ENCODE data around the gene SAP25. TPM values are rescaled to one million over a fixed set of nuclear protein-coding genes. Genes with fewer than 3 reads are reported as not detected.

SAP25 gene
- total and polyA plus RNA-seq, 2 donors (not counting 1 experiment from before 2014, with no cell fraction given), result 51.7 to 71.9 TPM

DNA sequence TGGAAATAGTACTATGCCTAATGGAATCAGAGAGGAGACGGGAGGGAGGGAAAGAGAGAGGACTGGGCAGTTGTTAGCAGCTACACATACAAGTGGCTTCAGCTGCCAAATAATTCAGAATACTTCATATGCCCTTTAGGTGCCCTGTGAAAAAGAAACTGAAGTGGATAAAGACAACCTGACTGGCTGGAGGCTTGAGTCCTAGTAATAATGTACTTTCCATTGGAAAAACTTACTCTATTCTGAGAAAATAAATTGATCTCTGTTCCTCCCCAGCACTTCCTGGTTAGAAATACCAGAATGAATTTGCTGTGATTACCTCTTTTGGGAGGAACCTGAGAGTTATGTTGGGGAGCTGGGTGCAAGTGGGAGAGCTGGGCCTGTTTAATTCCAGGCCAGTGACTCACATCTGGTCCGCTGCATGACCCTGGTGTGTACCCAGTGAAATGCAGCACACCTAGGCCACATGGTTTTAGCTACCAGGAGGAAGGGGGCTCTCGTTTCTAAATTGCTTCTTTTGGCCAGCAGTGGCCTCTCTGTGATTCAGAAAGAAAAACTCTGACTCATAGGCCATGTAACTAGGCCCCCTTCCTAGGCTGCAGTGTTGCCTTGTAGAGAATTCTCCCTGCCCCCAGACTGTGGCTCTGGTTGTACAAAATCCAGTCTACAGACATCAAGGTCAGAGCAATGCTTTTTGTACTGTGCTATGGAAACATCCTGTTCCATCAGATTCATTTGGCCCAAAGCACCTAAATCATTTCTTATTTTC lies 28.2 kb downstream of the SAP25 start:
- Mint-ChIP-seq H3K27ac (peak overlapping the region; percentile 43), H3K4me3 (peak overlapping the region; percentile 35), H3K27me3 (no peaks in the 10 kb centered on the region), H3K9me3 (ENCODE audit: insufficient read depth) (no peaks in the 10 kb centered on the region), H3K4me1 (peaks cover 72% of the 10 kb centered on the region)
- Histone ChIP-seq H3K27me3 (replicated peaks in 1 of 4; ENCODE audit: control extremely low read depth in 1 of 4, control insufficient read depth in 3 of 4, insufficient read depth in 4 of 4, low read length in 3 of 4) (no peaks in the 10 kb centered on the region), H4K20me1 (ENCODE audit: control insufficient read depth, insufficient read depth, low read length, poor library complexity, severe bottlenecking) (no peaks in the 10 kb centered on the region), H2AFZ (ENCODE audit: insufficient read depth, low read depth, low read length, poor library complexity, severe bottlenecking) (peak overlapping the region; percentile 30), H3K4me3 (ENCODE audit: control extremely low read depth in 1 of 5, extremely low read depth in 1 of 5, insufficient read depth in 1 of 5, low read depth in 2 of 5, low read length in 4 of 5) (no peak overlapping the region), H3K79me2 (ENCODE audit: control insufficient read depth, insufficient read depth, low read length) (peaks cover 42% of the 10 kb centered on the region), H3K4me1 (ENCODE audit: control insufficient read depth in 2 of 2, insufficient read depth in 2 of 2, low read length in 2 of 2) (peaks cover 36 to 57% of the 10 kb centered on the region in 2 donors), H3K27ac (ENCODE audit: low read length in 2 of 2) (peak overlapping the region in 1 of 2 donors; percentile 12), H3K9me3 (ENCODE audit: control extremely low read depth in 1 of 3, control insufficient read depth in 2 of 3, insufficient read depth in 1 of 3, low read length in 2 of 3) (peaks cover 0 to 3% (median 0%) of the 10 kb centered on the region in 3 donors), H3K36me3 (replicated peaks in 1 of 2; ENCODE audit: control extremely low read depth in 1 of 2, control insufficient read depth in 1 of 2, extremely low read depth in 1 of 2, insufficient read depth in 2 of 2, low read length in 1 of 2) (no peaks in the 10 kb centered on the region), H3K4me2 (replicated peaks; ENCODE audit: low read depth, low read length, poor library complexity, severe bottlenecking) (peak overlapping the region; percentile 38), H3K9ac (ENCODE audit: low read length) (peak overlapping the region; percentile 14)
- peak; percentile 31 for ATAC-seq (ENCODE audit: low read depth)
- intact Hi-C loops (cut with micrococcal nuclease), result no loop called here
- ChIA-PET POLR2A (interaction anchor here (0.6 kb wide), 1 partner anchor 314 kb away, joined by 9 read pairs; no protein-coding TSS in a partner anchor), CTCF (interaction anchor here (0.9 to 6.5 kb wide), 5 partner anchors 10 to 146 kb away, joined by 3 to 67 read pairs (median 4); no protein-coding TSS in a partner anchor)
- no peak for TF ChIP-seq EZH2 (IDR thresholded peaks at IDR 0.05; ENCODE audit: borderline replicate concordance, insufficient read depth, low read depth, low read length, poor library complexity, severe bottlenecking)
- TF ChIP-seq, protein P1, sequence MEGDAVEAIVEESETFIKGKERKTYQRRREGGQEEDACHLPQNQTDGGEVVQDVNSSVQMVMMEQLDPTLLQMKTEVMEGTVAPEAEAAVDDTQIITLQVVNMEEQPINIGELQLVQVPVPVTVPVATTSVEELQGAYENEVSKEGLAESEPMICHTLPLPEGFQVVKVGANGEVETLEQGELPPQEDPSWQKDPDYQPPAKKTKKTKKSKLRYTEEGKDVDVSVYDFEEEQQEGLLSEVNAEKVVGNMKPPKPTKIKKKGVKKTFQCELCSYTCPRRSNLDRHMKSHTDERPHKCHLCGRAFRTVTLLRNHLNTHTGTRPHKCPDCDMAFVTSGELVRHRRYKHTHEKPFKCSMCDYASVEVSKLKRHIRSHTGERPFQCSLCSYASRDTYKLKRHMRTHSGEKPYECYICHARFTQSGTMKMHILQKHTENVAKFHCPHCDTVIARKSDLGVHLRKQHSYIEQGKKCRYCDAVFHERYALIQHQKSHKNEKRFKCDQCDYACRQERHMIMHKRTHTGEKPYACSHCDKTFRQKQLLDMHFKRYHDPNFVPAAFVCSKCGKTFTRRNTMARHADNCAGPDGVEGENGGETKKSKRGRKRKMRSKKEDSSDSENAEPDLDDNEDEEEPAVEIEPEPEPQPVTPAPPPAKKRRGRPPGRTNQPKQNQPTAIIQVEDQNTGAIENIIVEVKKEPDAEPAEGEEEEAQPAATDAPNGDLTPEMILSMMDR (IDR thresholded peaks at IDR 0.05), result no peak
- DNase-seq, result no peak
- WGBS (ENCODE audit: insufficient coverage), result 70% methylated on average over 2 of the region's 3 CpGs

DNA sequence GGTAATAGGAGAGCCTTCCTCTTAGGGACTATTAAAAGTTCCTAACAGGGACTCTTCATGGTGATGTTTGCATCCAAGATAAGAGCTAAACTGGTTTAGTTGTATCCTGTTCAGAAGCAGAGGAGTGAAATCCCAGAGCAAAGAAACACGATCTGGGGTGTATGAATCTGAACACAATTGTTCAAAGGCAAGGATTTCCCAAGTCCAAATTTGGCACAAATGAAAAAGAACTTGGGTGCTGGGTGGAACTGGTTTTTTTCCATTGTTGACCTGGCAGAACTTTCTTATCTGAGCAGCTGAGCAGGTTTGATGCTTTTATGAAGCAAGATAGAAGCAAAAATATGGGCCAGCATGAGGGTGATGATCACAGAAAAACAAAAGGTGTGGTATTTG lies 28.7 kb downstream of the SAP25 start:
- peak overlapping the region; percentile 38 for H3K4me2 ChIP-seq (replicated peaks; ENCODE audit: low read depth, low read length, poor library complexity, severe bottlenecking)
- H3K27me3 ChIP-seq (replicated peaks in 1 of 4; ENCODE audit: control extremely low read depth in 1 of 4, control insufficient read depth in 3 of 4, insufficient read depth in 4 of 4, low read length in 3 of 4), result no peaks in the 10 kb centered on the region
- Mint-ChIP-seq H3K27ac (peak overlapping the region; percentile 43), H3K9me3 (ENCODE audit: insufficient read depth) (no peaks in the 10 kb centered on the region), H3K4me1 (peaks cover 69% of the 10 kb centered on the region), H3K27me3 (no peaks in the 10 kb centered on the region), H3K4me3 (peak overlapping the region; percentile 35)
- H3K4me3 ChIP-seq (ENCODE audit: control extremely low read depth in 1 of 5, extremely low read depth in 1 of 5, insufficient read depth in 1 of 5, low read depth in 2 of 5, low read length in 4 of 5), result no peak overlapping the region
- H2AFZ ChIP-seq (ENCODE audit: insufficient read depth, low read depth, low read length, poor library complexity, severe bottlenecking), result no peak overlapping the region
- ATAC-seq (ENCODE audit: low read depth) (no peak), DNase-seq (no peak)
- H3K79me2 ChIP-seq (ENCODE audit: control insufficient read depth, insufficient read depth, low read length), result peaks cover 48% of the 10 kb centered on the region
- no peaks in the 10 kb centered on the region for H3K36me3 ChIP-seq (replicated peaks in 1 of 2; ENCODE audit: control extremely low read depth in 1 of 2, control insufficient read depth in 1 of 2, extremely low read depth in 1 of 2, insufficient read depth in 2 of 2, low read length in 1 of 2)
- H3K9me3 ChIP-seq (ENCODE audit: control extremely low read depth in 1 of 3, control insufficient read depth in 2 of 3, insufficient read depth in 1 of 3, low read length in 2 of 3), result peaks cover 0 to 3% (median 0%) of the 10 kb centered on the region in 3 donors
- H3K9ac ChIP-seq (ENCODE audit: low read length), result peak overlapping the region; percentile 14
- POLR2A ChIA-PET, result no interaction called here
- peak overlapping the region in 1 of 2 donors; percentile 12 for H3K27ac ChIP-seq (ENCODE audit: low read length in 2 of 2)
- no peaks in the 10 kb centered on the region for H4K20me1 ChIP-seq (ENCODE audit: control insufficient read depth, insufficient read depth, low read length, poor library complexity, severe bottlenecking)
- TF ChIP-seq EZH2 (IDR thresholded peaks at IDR 0.05; ENCODE audit: borderline replicate concordance, insufficient read depth, low read depth, low read length, poor library complexity, severe bottlenecking), result no peak
- TF ChIP-seq, protein P1 (IDR thresholded peaks at IDR 0.05), result no peak
- CTCF ChIA-PET, result interaction anchor here (0.8 to 6.5 kb wide), 6 partner anchors 11 to 147 kb away, joined by 3 to 67 read pairs (median 4); no protein-coding TSS in a partner anchor
- intact Hi-C loops (cut with micrococcal nuclease), result no loop called here
- H3K4me1 ChIP-seq (ENCODE audit: control insufficient read depth in 2 of 2, insufficient read depth in 2 of 2, low read length in 2 of 2), result peaks cover 39 to 58% of the 10 kb centered on the region in 2 donors
- 78% methylated on average over 1 of the region's 1 CpG for WGBS (ENCODE audit: insufficient coverage)
